HFFc6 (cell line): Measurements from ENCODE around the gene PNPLA7. TPM values are rescaled to one million over a fixed set of nuclear protein-coding genes. Genes with fewer than 3 reads are reported as not detected.

Source experiments
- DNase-seq: peaks from one replicate; pipeline ENCODE4 v3.0.0-alpha.2; 2018
- H3K27ac Mint-ChIP-seq: 2 replicates; pipeline ENCODE4 v1.8.0; 2020; ENCODE audit warnings: mild to moderate bottlenecking, mixed read lengths
- H3K27me3 Mint-ChIP-seq: 2 replicates; pipeline ENCODE4 v1.8.0; 2021; ENCODE audit warnings: mild to moderate bottlenecking, moderate library complexity, mixed read lengths; ENCODE audit not compliant: insufficient read depth
- H3K36me3 Mint-ChIP-seq: 2 replicates; pipeline ENCODE4 v1.8.0; 2021; ENCODE audit warnings: low read depth, mixed read lengths
- H3K4me1 Mint-ChIP-seq: 2 replicates; pipeline ENCODE4 v1.8.0; 2020; ENCODE audit warnings: low read depth, mixed read lengths
- H3K4me3 Mint-ChIP-seq: 2 replicates; pipeline ENCODE4 v1.8.0; 2020; ENCODE audit warnings: mild to moderate bottlenecking, moderate library complexity, mixed read lengths
- H3K9me3 Mint-ChIP-seq: 2 replicates; pipeline ENCODE4 v1.8.0; 2020; ENCODE audit warnings: mild to moderate bottlenecking, mixed read lengths
- CTCF ChIP-seq: fragments of 200-600 bp; sonication (generic); IDR thresholded peaks from 2 replicates; pipeline ENCODE4 v1.5.0; 2021; ENCODE audit warnings: antibody characterized with exemption, mild to moderate bottlenecking
- total RNA-seq, 6 experiments: library from RNA; stranded (reverse); fragmentation: NEBNext Ultra II Directional; extraction: Animal tissue kit (Norgen Biotek cat#: 25700); gene quantifications; 2 replicates in 1 of 6; 3 replicates in 5 of 6; pipeline ENCODE4 v1.2.3, GENCODE V29; 2021

The PNPLA7 gene
- total RNA-seq, 6 experiments from 2014 or later: 0.20 to 0.90 (median 0.52) TPM

DNA sequence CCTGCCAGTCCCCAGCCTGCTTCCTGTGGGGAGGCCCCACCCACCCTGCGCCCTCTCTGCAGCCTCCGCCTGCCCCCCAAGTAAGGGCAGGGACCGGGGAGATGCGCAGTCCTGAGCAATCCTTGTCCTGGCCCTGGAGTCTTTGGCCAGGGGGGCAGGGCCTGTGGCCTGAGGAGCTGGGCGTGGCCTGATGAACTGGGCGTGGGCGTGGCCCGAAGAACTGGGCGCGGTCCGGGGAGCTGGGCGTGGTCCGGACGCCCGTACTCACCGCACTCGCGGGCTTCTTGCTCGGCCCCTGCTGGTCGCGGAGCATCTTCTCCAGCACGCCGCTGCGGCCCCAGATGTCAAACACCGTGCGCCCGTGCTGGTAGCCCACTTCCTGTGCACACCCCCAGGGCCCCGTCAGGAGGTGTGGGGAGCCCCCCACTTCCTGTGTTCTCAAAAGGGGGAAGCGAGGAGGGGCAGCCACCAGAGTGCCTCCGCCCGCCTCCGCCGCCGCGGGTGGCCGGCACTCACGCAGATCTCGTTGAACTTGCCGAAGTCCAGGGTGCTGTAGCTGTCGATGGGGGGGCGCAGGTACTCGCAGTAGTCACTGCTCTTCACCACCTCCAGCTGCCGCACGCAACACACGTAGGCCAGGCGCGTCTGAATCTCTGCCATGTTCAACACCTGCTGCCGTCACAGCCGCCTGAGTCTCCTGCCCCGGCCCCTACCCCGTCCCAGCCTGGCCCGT is 88.4 kb downstream of the PNPLA7 start:
- no peaks in the 10 kb centered on the region for H3K9me3 Mint-ChIP-seq
- H3K27me3 Mint-ChIP-seq: peaks cover 3% of the 10 kb centered on the region; the same call in 1 of the 2 replicates
- no peak overlapping the region for H3K27ac Mint-ChIP-seq
- TF ChIP-seq CTCF: no peak
- no peaks in the 10 kb centered on the region for H3K4me1 Mint-ChIP-seq
- no peak overlapping the region for H3K4me3 Mint-ChIP-seq
- H3K36me3 Mint-ChIP-seq: no peaks in the 10 kb centered on the region
- peak; percentile 18 for DNase-seq

DNA sequence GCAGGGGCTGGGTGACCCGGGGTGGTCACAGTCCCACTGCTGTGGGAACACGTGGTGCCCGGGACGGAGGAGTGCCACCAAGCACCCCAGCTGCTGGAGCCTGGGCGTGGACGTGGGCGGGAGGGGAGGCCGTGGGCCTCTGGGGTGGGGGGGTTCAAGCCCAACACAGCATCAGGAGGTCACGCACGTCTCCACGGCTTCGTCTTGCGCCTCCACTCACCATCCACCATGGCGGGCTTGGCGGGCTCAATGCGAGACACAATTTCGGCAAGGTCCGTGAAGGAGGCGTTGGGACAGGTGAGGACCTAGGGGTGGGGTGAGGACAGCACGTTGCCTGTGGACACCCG is 88.9 kb downstream of the PNPLA7 start:
- Mint-ChIP-seq H3K36me3 (no peaks in the 10 kb centered on the region), H3K27me3 (peaks cover 3% of the 10 kb centered on the region; the same call in 1 of the 2 replicates), H3K9me3 (no peaks in the 10 kb centered on the region), H3K4me3 (no peak overlapping the region), H3K4me1 (no peaks in the 10 kb centered on the region), H3K27ac (no peak overlapping the region)
- no peak for TF ChIP-seq CTCF
- no peak for DNase-seq

DNA sequence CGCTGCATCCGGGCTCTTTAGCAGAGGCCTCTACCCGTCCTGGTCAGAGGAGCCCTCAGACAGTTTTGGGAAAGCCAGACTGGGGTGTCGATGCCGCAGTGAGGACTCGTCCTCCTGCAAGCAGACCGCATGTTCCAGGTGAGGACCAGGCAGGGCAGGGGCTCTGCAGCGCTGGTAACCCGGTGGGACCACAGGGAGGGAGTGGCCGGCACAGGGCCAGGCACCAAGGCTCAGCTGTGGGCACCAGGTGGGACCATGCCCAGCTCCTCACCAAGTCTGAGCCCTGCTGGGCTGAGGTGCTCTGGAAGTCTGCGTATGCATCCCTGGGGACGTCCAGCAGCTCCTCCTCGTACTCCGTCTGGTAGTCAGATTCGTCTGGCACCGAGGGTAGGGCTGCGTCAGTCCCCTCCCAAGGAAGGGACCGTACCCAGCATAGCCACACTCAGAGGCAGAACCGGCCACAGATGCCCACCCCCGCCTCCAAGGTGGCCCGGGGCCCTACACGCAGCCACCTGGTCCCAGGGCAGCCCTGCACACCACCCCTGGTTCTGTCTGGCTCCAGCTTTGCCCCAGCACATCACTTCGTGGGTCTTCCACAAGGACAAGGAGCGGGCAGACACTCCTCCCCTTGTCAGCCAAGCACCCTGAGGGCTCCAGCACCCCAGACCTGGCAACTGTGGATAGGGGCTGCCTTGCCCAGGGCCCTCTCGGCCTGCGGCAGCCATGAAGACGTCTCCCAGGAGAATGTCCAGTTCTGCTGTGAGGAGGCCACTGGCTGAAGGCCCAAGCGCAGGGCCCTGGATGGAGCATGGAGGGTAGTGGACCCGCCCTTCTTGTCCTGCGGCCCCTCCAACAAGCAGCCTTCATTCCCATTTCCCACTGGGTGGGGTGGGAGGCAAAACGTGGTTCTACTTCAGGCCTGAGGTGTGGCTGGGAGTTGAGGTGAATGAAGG is 89.6 kb downstream of the PNPLA7 start:
- H3K27me3 Mint-ChIP-seq: peaks cover 3% of the 10 kb centered on the region; the same call in 1 of the 2 replicates
- no peak overlapping the region for H3K4me3 Mint-ChIP-seq
- no peak overlapping the region for H3K27ac Mint-ChIP-seq
- H3K4me1 Mint-ChIP-seq: no peaks in the 10 kb centered on the region
- DNase-seq: no peak
- no peak for TF ChIP-seq CTCF
- no peaks in the 10 kb centered on the region for H3K9me3 Mint-ChIP-seq
- H3K36me3 Mint-ChIP-seq: no peaks in the 10 kb centered on the region

DNA sequence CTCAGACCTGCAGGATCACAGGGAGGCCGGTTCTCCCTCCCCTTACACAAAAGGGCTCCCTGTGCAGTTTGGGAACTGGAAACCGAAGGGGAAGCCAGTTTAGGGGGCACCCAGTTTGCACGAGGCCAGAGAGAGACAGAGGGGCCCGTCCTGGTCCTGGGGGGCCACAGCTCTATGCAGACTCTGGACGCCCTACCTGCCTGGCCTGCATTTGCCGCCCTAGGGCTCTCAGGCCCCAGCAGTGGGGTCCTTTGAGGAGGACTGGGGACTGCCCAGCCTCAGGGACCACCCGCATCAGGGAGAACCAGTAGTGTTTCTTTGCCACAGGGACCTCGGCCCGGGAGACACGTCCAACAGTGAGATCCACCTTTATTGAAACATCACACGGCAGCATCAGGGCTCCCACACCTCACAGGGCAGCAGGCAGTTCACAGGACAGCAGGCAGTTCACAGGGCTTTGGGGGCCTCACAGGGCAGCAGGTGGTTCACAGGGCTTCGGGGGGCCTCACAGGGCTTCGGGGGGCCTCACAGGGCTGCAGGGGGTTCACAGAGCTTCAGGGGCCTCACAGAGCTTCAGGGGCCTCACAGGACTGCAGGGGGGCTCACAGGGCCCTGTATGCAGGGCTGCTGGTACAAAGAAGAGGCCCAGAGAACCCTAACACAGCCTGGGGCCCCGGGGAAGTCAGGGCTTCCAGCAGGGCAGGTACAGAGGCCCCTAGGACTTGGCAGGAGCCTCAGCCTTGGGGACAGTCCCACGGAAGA is 90.4 kb downstream of the PNPLA7 start:
- H3K4me1 Mint-ChIP-seq: no peaks in the 10 kb centered on the region
- H3K9me3 Mint-ChIP-seq: no peaks in the 10 kb centered on the region
- H3K36me3 Mint-ChIP-seq: no peaks in the 10 kb centered on the region
- DNase-seq: no peak
- peak overlapping the region; percentile 42 for H3K27ac Mint-ChIP-seq
- peak overlapping the region; percentile 34; the same call in 1 of the 2 replicates for H3K4me3 Mint-ChIP-seq
- TF ChIP-seq CTCF: no peak
- H3K27me3 Mint-ChIP-seq: peaks cover 3% of the 10 kb centered on the region; the same call in 1 of the 2 replicates

GRCh38 chr9:137459152-137459600 is 91.0 kb downstream of the PNPLA7 start, which contains the start of gene NSMF:
NSMF (minus strand) TSS chr9:137459334; CDS start chr9:137459102, 232 bp downstream.
- Mint-ChIP-seq H3K27ac (peak within 1 kb of the TSS; percentile 42), H3K4me1 (no peaks in the 10 kb centered on the region), H3K4me3 (peak within 1 kb of the TSS; percentile 34; the same call in 1 of the 2 replicates), H3K36me3 (no peaks in the 10 kb centered on the region), H3K27me3 (peaks cover 3% of the 10 kb centered on the region; the same call in 1 of the 2 replicates), H3K9me3 (no peaks in the 10 kb centered on the region)
- no peak for TF ChIP-seq CTCF
- peak; percentile 79 for DNase-seq
